IgD-negative memory B cell (primary cell): Measurements from ENCODE around the gene ZNF341. TPM values are rescaled to one million over a fixed set of nuclear protein-coding genes. Genes with fewer than 3 reads are reported as not detected.
"Not testable (repeated sequence)": the region's sequence is repeated elsewhere in the genome, so short reads cannot be mapped to it uniquely, and the experiment has no call there.

Experiments
- H3K27ac Mint-ChIP-seq, 3 donors: one replicate each; pipeline ENCODE4 v1.8.0; 2020 to 2022; ENCODE audit warnings: mild to moderate bottlenecking in 3 of 3, mixed read lengths in 3 of 3, moderate library complexity in 1 of 3
- H3K27me3 Mint-ChIP-seq: one replicate; pipeline ENCODE4 v1.8.0; 2021; ENCODE audit warnings: mixed read lengths
- H3K36me3 Mint-ChIP-seq: one replicate; pipeline ENCODE4 v1.8.0; 2020; ENCODE audit warnings: mild to moderate bottlenecking, mixed read lengths
- H3K4me1 Mint-ChIP-seq, 3 donors: one replicate each; pipeline ENCODE4 v1.8.0; 2020 to 2022; ENCODE audit warnings: mixed read lengths in 3 of 3, mild to moderate bottlenecking in 1 of 3
- H3K4me3 Mint-ChIP-seq, 4 donors: one replicate each; pipeline ENCODE4 v1.8.0; 2020 to 2022; ENCODE audit warnings: mild to moderate bottlenecking in 4 of 4, mixed read lengths in 4 of 4, moderate library complexity in 3 of 4
- H3K9me3 Mint-ChIP-seq, 3 donors: one replicate each; pipeline ENCODE4 v1.8.0; 2020 to 2021; ENCODE audit warnings: mixed read lengths in 3 of 3, mild to moderate bottlenecking in 1 of 3
- polyA plus RNA-seq: library from polyadenylated mRNA; unstranded; fragments of 300-500 nt; fragmentation: Illumina TruSeq; gene quantifications from one replicate; pipeline ENCODE4 v1.2.3, GENCODE V29; 2021

ZNF341 gene
- polyA plus RNA-seq, 1 donor from 2014 or later, result 5.7 TPM

- Mint-ChIP-seq H3K4me3 (peak overlapping the region; percentile 61 to 92 (median 81)), H3K36me3 (peaks cover 5% of the 10 kb centered on the region), H3K27me3 (no peaks in the 10 kb centered on the region), H3K9me3 (peaks cover 3 to 9% (median 5%) of the 10 kb centered on the region in 3 donors), H3K27ac (peak overlapping the region; percentile 63 to 91 (median 83)), H3K4me1 (peaks cover 13 to 19% (median 14%) of the 10 kb centered on the region in 3 donors)
Observed at GRCh38 chr20:33732166-33732970, 572 bp downstream of the ZNF341 start.

DNA sequence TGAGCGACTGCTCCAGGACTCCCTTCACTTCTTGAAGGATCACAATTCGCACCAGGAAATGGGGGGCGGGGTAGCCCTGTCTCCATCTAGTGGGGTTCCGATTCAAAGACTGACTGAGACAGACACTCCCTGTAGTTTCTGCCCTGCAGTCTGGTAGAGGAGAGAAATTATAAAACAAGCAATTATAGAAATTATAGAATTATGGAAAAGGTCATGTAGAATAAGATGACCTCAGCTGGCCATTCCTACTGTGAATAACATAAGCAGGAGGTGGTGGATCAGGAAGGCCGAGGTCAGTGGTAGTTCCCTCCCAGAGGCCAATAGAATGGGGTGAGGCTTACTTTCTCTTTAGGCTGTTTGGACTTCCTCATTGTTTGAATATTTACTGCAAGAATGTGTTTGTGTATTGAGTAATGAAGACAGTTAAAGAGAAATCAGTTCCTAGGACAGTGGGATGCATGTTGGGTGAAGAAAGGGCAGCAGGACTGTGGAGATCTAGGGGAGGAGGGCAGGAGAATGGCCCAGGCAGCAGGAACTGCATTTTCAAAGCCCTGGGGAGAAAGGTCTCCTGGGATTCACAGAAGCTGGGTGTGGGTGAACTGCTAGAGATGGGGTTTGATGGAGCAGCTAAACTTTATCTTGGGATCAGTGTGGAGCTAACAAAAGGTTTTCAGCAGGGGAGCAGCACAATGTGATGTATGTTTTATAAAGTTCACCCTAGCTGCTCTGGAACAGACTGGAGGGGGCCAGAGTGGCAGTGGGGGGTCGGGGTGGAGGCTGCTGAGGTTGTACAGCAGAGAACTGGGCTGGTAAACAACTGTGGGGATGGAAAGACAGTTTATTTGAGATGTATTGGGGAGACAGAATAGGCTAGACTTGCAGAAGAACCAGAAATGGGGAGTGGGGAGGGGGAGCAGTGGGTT, 2.1 kb downstream of the ZNF341 start:
- Mint-ChIP-seq H3K27me3 (no peaks in the 10 kb centered on the region), H3K4me3 (peak overlapping the region; percentile 61 to 92 (median 81)), H3K9me3 (peaks cover 3 to 12% (median 5%) of the 10 kb centered on the region in 3 donors), H3K27ac (peak overlapping the region; percentile 63 to 91 (median 80)), H3K36me3 (peaks cover 5% of the 10 kb centered on the region), H3K4me1 (peaks cover 14 to 19% (median 17%) of the 10 kb centered on the region in 3 donors)

GRCh38 chr20:33736962-33737361, 5.2 kb downstream of the ZNF341 start:
- Mint-ChIP-seq H3K4me3 (no peak overlapping the region), H3K27me3 (no peaks in the 10 kb centered on the region), H3K9me3 (peaks cover 3 to 12% (median 5%) of the 10 kb centered on the region in 3 donors), H3K4me1 (peaks cover 14 to 20% (median 19%) of the 10 kb centered on the region in 3 donors), H3K36me3 (peaks cover 7% of the 10 kb centered on the region), H3K27ac (peak overlapping the region in 2 of 3 donors; percentile 87 to 90)

GRCh38 chr20:33739493-33739892, 7.7 kb downstream of the ZNF341 start:
- no peaks in the 10 kb centered on the region for H3K27me3 Mint-ChIP-seq
- no peak overlapping the region for H3K27ac Mint-ChIP-seq
- H3K4me1 Mint-ChIP-seq, result peaks cover 0 to 12% (median 5%) of the 10 kb centered on the region in 3 donors
- peak overlapping the region in 1 of 4 donors; percentile 58 for H3K4me3 Mint-ChIP-seq
- H3K36me3 Mint-ChIP-seq, result peaks cover 10% of the 10 kb centered on the region
- peaks cover 3 to 12% (median 5%) of the 10 kb centered on the region in 3 donors for H3K9me3 Mint-ChIP-seq

DNA sequence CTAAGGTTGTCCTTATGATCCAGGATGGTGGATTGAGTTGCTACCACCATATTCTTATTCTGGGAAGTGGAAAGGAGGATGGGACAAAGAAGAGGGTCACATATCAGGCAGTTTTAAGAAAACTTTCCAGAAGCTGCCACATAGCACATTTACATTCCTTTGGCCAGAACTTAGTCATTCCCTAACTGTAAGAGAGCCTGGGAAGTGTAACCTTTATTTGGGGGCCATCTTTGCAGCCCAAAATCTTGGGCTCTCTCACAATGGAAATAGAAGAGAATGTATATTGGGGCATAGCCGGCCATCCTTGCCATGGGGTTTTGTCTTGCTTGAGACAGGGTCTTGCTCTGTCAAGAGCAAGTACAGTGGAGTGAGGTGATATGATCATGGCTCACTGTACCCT, 8.4 kb downstream of the ZNF341 start:
- no peak overlapping the region for H3K27ac Mint-ChIP-seq
- peaks cover 3 to 12% (median 5%) of the 10 kb centered on the region in 3 donors for H3K9me3 Mint-ChIP-seq
- H3K36me3 Mint-ChIP-seq, result peaks cover 10% of the 10 kb centered on the region
- no peaks in the 10 kb centered on the region for H3K27me3 Mint-ChIP-seq
- no peak overlapping the region for H3K4me3 Mint-ChIP-seq
- peaks cover 0 to 12% (median 4%) of the 10 kb centered on the region in 3 donors for H3K4me1 Mint-ChIP-seq

DNA sequence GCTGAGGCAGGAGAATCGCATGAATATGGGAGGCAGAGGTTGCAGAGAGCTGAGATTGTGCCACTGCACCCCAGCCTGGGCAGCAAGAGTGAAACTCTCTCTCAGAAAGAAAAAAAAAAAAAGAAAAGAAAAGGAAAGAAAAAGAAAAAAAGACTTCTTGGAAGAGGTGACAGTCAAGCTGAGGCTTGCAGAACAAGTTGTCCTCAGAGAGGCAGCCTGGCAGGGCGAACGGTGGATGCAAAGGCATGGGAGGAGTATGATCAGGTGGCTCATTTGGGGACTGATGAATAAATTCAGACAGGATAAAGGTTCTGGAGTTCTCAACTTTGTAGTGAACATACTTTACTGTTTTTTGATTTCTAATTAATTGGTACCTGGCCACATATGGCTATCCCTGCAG, 12.4 kb downstream of the ZNF341 start:
- H3K27ac Mint-ChIP-seq, result peak overlapping the region in 1 of 3 donors; percentile 43
- H3K27me3 Mint-ChIP-seq, result no peaks in the 10 kb centered on the region
- H3K9me3 Mint-ChIP-seq, result peaks cover 0 to 1% (median 0%) of the 10 kb centered on the region in 3 donors
- H3K4me1 Mint-ChIP-seq, result peaks cover 0 to 9% (median 3%) of the 10 kb centered on the region in 3 donors
- H3K4me3 Mint-ChIP-seq, result no peak overlapping the region
- H3K36me3 Mint-ChIP-seq, result peaks cover 8% of the 10 kb centered on the region

GRCh38 chr20:33744773-33745385, 13.1 kb downstream of the ZNF341 start:
- Mint-ChIP-seq H3K36me3 (peaks cover 8% of the 10 kb centered on the region), H3K27me3 (no peaks in the 10 kb centered on the region), H3K4me1 (peaks cover 0 to 5% (median 0%) of the 10 kb centered on the region in 3 donors), H3K4me3 (peak overlapping the region in 1 of 4 donors; percentile 52), H3K9me3 (peaks cover 0 to 1% (median 0%) of the 10 kb centered on the region in 3 donors), H3K27ac (no peak overlapping the region)

GRCh38 chr20:33746325-33746998, 14.7 kb downstream of the ZNF341 start:
- H3K4me3 Mint-ChIP-seq, result peak overlapping the region in 1 of 4 donors; percentile 13
- peaks cover 0 to 1% (median 0%) of the 10 kb centered on the region in 3 donors for H3K9me3 Mint-ChIP-seq
- H3K4me1 Mint-ChIP-seq, result peaks cover 0 to 5% (median 0%) of the 10 kb centered on the region in 3 donors
- no peaks in the 10 kb centered on the region for H3K27me3 Mint-ChIP-seq
- peak overlapping the region in 1 of 3 donors; percentile 33 for H3K27ac Mint-ChIP-seq
- H3K36me3 Mint-ChIP-seq, result peaks cover 10% of the 10 kb centered on the region

GRCh38 chr20:33751775-33752174, 20.0 kb downstream of the ZNF341 start:
- no peak overlapping the region for H3K4me3 Mint-ChIP-seq
- no peaks in the 10 kb centered on the region for H3K27me3 Mint-ChIP-seq
- peaks cover 17% of the 10 kb centered on the region for H3K36me3 Mint-ChIP-seq
- H3K9me3 Mint-ChIP-seq, result no peaks in the 10 kb centered on the region
- peaks cover 0 to 7% (median 5%) of the 10 kb centered on the region in 3 donors for H3K4me1 Mint-ChIP-seq
- H3K27ac Mint-ChIP-seq, result no peak overlapping the region

DNA sequence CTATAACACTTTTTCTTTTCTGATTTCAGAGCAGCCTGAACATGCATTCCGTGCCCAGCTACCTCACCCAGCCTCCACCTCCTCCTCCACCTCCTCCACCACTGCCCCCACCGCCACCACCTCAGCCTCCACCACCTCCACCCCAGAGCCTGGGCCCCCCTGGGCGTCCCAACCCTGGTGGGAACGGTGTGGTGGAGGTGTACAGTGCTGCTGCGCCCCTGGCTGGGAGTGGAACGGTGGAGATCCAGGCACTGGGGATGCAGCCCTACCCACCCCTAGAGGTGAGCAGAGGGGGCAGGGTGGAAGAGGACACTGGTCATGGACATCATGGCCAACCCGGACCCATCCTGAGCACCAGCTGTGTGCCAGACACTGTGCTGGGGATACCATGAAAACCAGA, 21.3 kb downstream of the ZNF341 start:
- no peak overlapping the region for H3K27ac Mint-ChIP-seq
- H3K36me3 Mint-ChIP-seq, result peaks cover 23% of the 10 kb centered on the region
- H3K4me3 Mint-ChIP-seq, result no peak overlapping the region
- H3K27me3 Mint-ChIP-seq, result no peaks in the 10 kb centered on the region
- peaks cover 0 to 8% (median 5%) of the 10 kb centered on the region in 3 donors for H3K4me1 Mint-ChIP-seq
- H3K9me3 Mint-ChIP-seq, result peaks cover 0 to 10% (median 2%) of the 10 kb centered on the region in 3 donors

DNA sequence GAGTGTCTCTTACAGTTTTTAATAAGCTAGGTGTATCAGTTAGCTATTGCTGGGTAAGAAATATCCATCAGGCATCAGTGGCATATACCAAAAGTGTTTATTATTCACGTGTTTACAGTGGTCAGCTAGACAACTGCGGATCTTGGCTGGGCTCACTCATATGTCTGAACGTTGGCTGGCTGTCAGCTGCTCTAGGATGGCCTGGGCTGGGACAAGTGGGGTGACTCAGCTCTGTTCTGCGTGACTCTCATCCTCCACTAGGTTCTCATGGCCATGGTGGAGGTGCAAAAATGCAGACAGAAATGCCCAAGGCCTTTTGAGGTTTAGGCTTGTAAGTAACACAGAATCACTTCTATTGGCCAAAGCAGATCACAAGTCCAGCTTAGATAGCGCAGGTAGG, 22.0 kb downstream of the ZNF341 start:
- Mint-ChIP-seq H3K9me3 (peaks cover 0 to 10% (median 2%) of the 10 kb centered on the region in 3 donors), H3K4me1 (peaks cover 0 to 8% (median 5%) of the 10 kb centered on the region in 3 donors), H3K36me3 (peaks cover 20% of the 10 kb centered on the region)

GRCh38 chr20:33755936-33756490, 24.2 kb downstream of the ZNF341 start:
- H3K9me3 Mint-ChIP-seq, result peaks cover 0 to 10% (median 2%) of the 10 kb centered on the region in 3 donors
- not testable (repeated sequence) for H3K4me1 Mint-ChIP-seq, H3K27me3 Mint-ChIP-seq
- peaks cover 17% of the 10 kb centered on the region for H3K36me3 Mint-ChIP-seq
- H3K4me3 Mint-ChIP-seq, result peak overlapping the region in 2 of 4 donors; percentile 39 to 73
- peak overlapping the region; percentile 58 to 81 (median 69) for H3K27ac Mint-ChIP-seq

More for the DNA sequence above, 22.0 kb downstream of the ZNF341 start:
- no peak overlapping the region for H3K4me3 Mint-ChIP-seq
- no peak overlapping the region for H3K27ac Mint-ChIP-seq
- H3K27me3 Mint-ChIP-seq, result no peaks in the 10 kb centered on the region

DNA sequence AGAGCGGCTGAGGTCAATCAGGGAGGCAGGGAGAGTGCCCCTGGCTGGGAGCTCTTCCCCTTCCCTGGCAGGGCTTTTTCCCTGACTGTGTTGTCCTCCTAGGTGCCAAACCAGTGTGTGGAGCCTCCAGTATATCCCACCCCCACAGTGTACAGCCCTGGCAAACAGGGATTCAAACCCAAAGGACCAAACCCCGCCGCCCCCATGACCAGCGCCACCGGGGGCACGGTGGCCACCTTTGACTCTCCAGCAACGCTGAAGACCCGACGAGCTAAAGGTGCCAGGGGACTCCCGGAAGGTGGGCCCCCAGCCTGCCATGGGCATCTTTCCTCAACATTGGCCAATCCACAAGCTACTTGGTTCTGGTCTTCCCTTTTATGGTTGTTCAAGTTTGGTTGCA, 25.2 kb downstream of the ZNF341 start:
- H3K9me3 Mint-ChIP-seq, result peaks cover 0 to 10% (median 2%) of the 10 kb centered on the region in 3 donors
- H3K36me3 Mint-ChIP-seq, result peaks cover 19% of the 10 kb centered on the region
- peak overlapping the region in 1 of 3 donors; percentile 69 for H3K27ac Mint-ChIP-seq
- H3K4me1 Mint-ChIP-seq, result peaks cover 0 to 8% (median 5%) of the 10 kb centered on the region in 3 donors
- H3K27me3 Mint-ChIP-seq, result no peaks in the 10 kb centered on the region
- peak overlapping the region in 1 of 4 donors; percentile 70 for H3K4me3 Mint-ChIP-seq
